WTC11 (cell line): ENCODE measurements around the gene CNIH3. TPM values are rescaled to one million over a fixed set of nuclear protein-coding genes. Genes with fewer than 3 reads are reported as not detected.

Experiments
- ATAC-seq: fragments of 200-7000 bp; cut with Tn5 transposase; 2 replicates; pipeline ENCODE4 v1.10.0; 2021; ENCODE audit warnings: mild to moderate bottlenecking, moderate library complexity
- CTCF ChIA-PET: fragments of 300-600 bp; sonication (Branson Sonifier 250); formaldehyde crosslinking; loops from one replicate; lab custom pipeline; 2021; ENCODE audit warnings: antibody characterized with exemption; lab: Charles Lee
- POLR2A ChIA-PET: fragments of 350-600 bp; sonication (Branson Sonifier 250); formaldehyde crosslinking; loops from one replicate; lab custom pipeline; 2021; ENCODE audit warnings: antibody characterized with exemption; lab: Charles Lee
- DNase-seq: peaks from one replicate; pipeline ENCODE4 v3.0.0; 2021; ENCODE audit warnings: low spot score
- H3K27ac Mint-ChIP-seq: 2 replicates; pipeline ENCODE4 v1.8.0; 2021; ENCODE audit warnings: mixed read lengths
- H3K27me3 Mint-ChIP-seq: 2 replicates; pipeline ENCODE4 v1.8.0; 2021; ENCODE audit warnings: low read depth, mild to moderate bottlenecking, moderate library complexity, mixed read lengths
- H3K36me3 Mint-ChIP-seq: 2 replicates; pipeline ENCODE4 v1.8.0; 2021; ENCODE audit warnings: mixed read lengths
- H3K4me1 Mint-ChIP-seq: 2 replicates; pipeline ENCODE4 v1.8.0; 2022; ENCODE audit warnings: mixed read lengths
- H3K4me3 Mint-ChIP-seq: 2 replicates; pipeline ENCODE4 v1.8.0; 2021; ENCODE audit warnings: mild to moderate bottlenecking, moderate library complexity, mixed read lengths
- H3K9me3 Mint-ChIP-seq: 2 replicates; pipeline ENCODE4 v1.8.0; 2021; ENCODE audit warnings: mixed read lengths
- ELF4 ChIP-seq: sonication (generic); formaldehyde crosslinking; IDR thresholded peaks from 2 replicates; pipeline ENCODE4 v1.8.1; 2022; ENCODE audit warnings: low read depth, mild to moderate bottlenecking, moderate library complexity, missing genetic modification reagents
- ESRRA ChIP-seq: sonication (generic); formaldehyde crosslinking; IDR thresholded peaks from 2 replicates; pipeline ENCODE4 v1.8.1; 2022; ENCODE audit warnings: mild to moderate bottlenecking, missing genetic modification reagents, borderline replicate concordance
- FOXK1 ChIP-seq: sonication (generic); formaldehyde crosslinking; IDR thresholded peaks from 2 replicates; pipeline ENCODE4 v1.8.0; 2022; ENCODE audit warnings: mild to moderate bottlenecking, moderate library complexity, missing genetic modification reagents
- FOXP1 ChIP-seq: sonication (generic); formaldehyde crosslinking; IDR thresholded peaks from 2 replicates; pipeline ENCODE4 v1.8.0; 2022; ENCODE audit warnings: missing genetic modification reagents, mild to moderate bottlenecking, moderate library complexity, borderline replicate concordance
- JAZF1 ChIP-seq: fragments of 250-450 bp; sonication (Bioruptor Pico); IDR thresholded peaks from 2 replicates; pipeline ENCODE4 v1.9.0; 2021; ENCODE audit warnings: moderate library complexity, mild to moderate bottlenecking, inconsistent platforms
- MXD4 ChIP-seq: fragments of 250-450 bp; sonication (Bioruptor Pico); IDR thresholded peaks from 2 replicates; pipeline ENCODE4 v1.8.0; 2021; ENCODE audit warnings: mild to moderate bottlenecking, moderate library complexity, borderline replicate concordance
- SMAD3 ChIP-seq: sonication (generic); formaldehyde crosslinking; IDR thresholded peaks from 2 replicates; pipeline ENCODE4 v1.8.0; 2022; ENCODE audit warnings: missing genetic modification reagents, mild to moderate bottlenecking, borderline replicate concordance
- ZBTB21 ChIP-seq: sonication (generic); formaldehyde crosslinking; IDR thresholded peaks from 2 replicates; pipeline ENCODE4 v1.8.1; 2023; ENCODE audit warnings: mild to moderate bottlenecking, missing genetic modification reagents, borderline replicate concordance
- ZNF138 ChIP-seq: sonication (generic); formaldehyde crosslinking; conservative IDR thresholded peaks from 2 replicates; pipeline ENCODE4 v1.8.1; 2022; ENCODE audit warnings: mild to moderate bottlenecking, moderate library complexity, missing genetic modification reagents
- ZNF416 ChIP-seq: fragments of 250-450 bp; sonication (Bioruptor Pico); IDR thresholded peaks from 2 replicates; pipeline ENCODE4 v1.9.0; 2021; ENCODE audit warnings: mild to moderate bottlenecking, inconsistent platforms
- ZNF532 ChIP-seq: fragments of 250-450 bp; sonication (Bioruptor Pico); IDR thresholded peaks from 2 replicates; pipeline ENCODE4 v1.9.0; 2021; ENCODE audit warnings: mild to moderate bottlenecking, borderline replicate concordance
- ZSCAN18 ChIP-seq: fragments of 250-450 bp; sonication (Bioruptor Pico); IDR thresholded peaks from 2 replicates; pipeline ENCODE4 v2.1.2; 2022; ENCODE audit warnings: mild to moderate bottlenecking, moderate library complexity
- total RNA-seq: library from RNA; stranded (reverse); gene quantifications from 3 replicates; pipeline ENCODE4 v1.2.3, GENCODE V29; 2021
- TF ChIP-seq, protein P1 (sequence below): sonication (generic); formaldehyde crosslinking; IDR thresholded peaks from 2 replicates; pipeline ENCODE4 v1.8.1; 2023; ENCODE audit warnings: mild to moderate bottlenecking, missing genetic modification reagents, moderate library complexity
- TF ChIP-seq, protein P2 (sequence below): sonication (generic); formaldehyde crosslinking; IDR thresholded peaks from 2 replicates; pipeline ENCODE4 v1.8.0; 2022; ENCODE audit warnings: mild to moderate bottlenecking, missing genetic modification reagents
- TF ChIP-seq, protein P3 (sequence below): sonication (generic); formaldehyde crosslinking; IDR thresholded peaks from 2 replicates; pipeline ENCODE4 v1.8.0; 2022; ENCODE audit warnings: missing genetic modification reagents
- TF ChIP-seq, protein P4 (sequence below): sonication (generic); formaldehyde crosslinking; IDR thresholded peaks from 2 replicates; pipeline ENCODE4 v1.8.1; 2022; ENCODE audit warnings: mild to moderate bottlenecking, missing genetic modification reagents, moderate library complexity, borderline replicate concordance
- TF ChIP-seq, protein P5 (sequence below): fragments of 250-450 bp; sonication (Bioruptor Pico); IDR thresholded peaks from 2 replicates; pipeline ENCODE4 v1.9.0; 2021; ENCODE audit warnings: mild to moderate bottlenecking

CNIH3 gene
- total RNA-seq, 1 experiment from 2014 or later = 8.1 TPM

DNA sequence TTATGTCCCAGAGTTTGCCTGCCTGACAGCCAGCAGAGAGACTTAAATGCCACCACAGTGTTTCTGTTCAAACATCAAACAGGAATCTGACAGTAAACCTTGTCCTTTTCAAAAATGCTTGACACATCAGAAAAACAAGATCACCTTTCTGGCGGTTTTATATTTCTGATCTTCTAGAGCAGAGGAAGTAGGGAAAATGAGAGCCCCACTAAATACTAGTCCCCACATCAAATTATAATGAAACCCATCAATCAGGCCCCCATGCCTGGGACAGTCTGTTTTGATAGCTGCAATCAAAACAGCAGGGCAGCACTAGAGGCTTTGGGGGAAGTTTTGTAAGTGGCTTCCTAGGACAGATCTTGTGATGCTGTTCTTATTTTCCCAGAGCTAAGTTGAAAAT, 129.3 kb downstream of the CNIH3 start:
- 0 out of 2 replicates have a peak overlapping the region, but pooled peaks have one; percentile 12 for H3K27ac Mint-ChIP-seq
- no peaks in the 10 kb centered on the region for H3K36me3 Mint-ChIP-seq
- peaks cover 6% of the 10 kb centered on the region for H3K4me1 Mint-ChIP-seq
- CTCF ChIA-PET = interaction anchor here (1.0 to 1.7 kb wide), 2 partner anchors 8 to 11 kb away, joined by 4 to 5 read pairs; no protein-coding TSS in a partner anchor
- DNase-seq (no peak), ATAC-seq (no peak)
- H3K4me3 Mint-ChIP-seq = no peak overlapping the region
- H3K27me3 Mint-ChIP-seq = no peaks in the 10 kb centered on the region; the same call in 1 of the 2 replicates
- no peak for TF ChIP-seq ELF4 (CRISPR knock-in tag)
- TF ChIP-seq, protein P1, sequence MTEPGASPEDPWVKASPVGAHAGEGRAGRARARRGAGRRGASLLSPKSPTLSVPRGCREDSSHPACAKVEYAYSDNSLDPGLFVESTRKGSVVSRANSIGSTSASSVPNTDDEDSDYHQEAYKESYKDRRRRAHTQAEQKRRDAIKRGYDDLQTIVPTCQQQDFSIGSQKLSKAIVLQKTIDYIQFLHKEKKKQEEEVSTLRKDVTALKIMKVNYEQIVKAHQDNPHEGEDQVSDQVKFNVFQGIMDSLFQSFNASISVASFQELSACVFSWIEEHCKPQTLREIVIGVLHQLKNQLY (CRISPR knock-in tag) = no peak
- TF ChIP-seq ZNF532 (CRISPR knock-in tag) = no peak
- TF ChIP-seq ZNF416 (CRISPR knock-in tag) = no peak
- TF ChIP-seq ZNF138 (CRISPR knock-in tag) = no peak
- TF ChIP-seq, protein P2, sequence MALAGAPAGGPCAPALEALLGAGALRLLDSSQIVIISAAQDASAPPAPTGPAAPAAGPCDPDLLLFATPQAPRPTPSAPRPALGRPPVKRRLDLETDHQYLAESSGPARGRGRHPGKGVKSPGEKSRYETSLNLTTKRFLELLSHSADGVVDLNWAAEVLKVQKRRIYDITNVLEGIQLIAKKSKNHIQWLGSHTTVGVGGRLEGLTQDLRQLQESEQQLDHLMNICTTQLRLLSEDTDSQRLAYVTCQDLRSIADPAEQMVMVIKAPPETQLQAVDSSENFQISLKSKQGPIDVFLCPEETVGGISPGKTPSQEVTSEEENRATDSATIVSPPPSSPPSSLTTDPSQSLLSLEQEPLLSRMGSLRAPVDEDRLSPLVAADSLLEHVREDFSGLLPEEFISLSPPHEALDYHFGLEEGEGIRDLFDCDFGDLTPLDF (CRISPR knock-in tag) = no peak
- no peak for TF ChIP-seq ZBTB21 (CRISPR knock-in tag)
- no peak for TF ChIP-seq SMAD3 (CRISPR knock-in tag)
- TF ChIP-seq MXD4 (CRISPR knock-in tag) = no peak
- no peak for TF ChIP-seq ZSCAN18 (CRISPR knock-in tag)
- TF ChIP-seq, protein P3, sequence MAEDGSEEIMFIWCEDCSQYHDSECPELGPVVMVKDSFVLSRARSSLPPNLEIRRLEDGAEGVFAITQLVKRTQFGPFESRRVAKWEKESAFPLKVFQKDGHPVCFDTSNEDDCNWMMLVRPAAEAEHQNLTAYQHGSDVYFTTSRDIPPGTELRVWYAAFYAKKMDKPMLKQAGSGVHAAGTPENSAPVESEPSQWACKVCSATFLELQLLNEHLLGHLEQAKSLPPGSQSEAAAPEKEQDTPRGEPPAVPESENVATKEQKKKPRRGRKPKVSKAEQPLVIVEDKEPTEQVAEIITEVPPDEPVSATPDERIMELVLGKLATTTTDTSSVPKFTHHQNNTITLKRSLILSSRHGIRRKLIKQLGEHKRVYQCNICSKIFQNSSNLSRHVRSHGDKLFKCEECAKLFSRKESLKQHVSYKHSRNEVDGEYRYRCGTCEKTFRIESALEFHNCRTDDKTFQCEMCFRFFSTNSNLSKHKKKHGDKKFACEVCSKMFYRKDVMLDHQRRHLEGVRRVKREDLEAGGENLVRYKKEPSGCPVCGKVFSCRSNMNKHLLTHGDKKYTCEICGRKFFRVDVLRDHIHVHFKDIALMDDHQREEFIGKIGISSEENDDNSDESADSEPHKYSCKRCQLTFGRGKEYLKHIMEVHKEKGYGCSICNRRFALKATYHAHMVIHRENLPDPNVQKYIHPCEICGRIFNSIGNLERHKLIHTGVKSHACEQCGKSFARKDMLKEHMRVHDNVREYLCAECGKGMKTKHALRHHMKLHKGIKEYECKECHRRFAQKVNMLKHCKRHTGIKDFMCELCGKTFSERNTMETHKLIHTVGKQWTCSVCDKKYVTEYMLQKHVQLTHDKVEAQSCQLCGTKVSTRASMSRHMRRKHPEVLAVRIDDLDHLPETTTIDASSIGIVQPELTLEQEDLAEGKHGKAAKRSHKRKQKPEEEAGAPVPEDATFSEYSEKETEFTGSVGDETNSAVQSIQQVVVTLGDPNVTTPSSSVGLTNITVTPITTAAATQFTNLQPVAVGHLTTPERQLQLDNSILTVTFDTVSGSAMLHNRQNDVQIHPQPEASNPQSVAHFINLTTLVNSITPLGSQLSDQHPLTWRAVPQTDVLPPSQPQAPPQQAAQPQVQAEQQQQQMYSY = no peak
- TF ChIP-seq, protein P4, sequence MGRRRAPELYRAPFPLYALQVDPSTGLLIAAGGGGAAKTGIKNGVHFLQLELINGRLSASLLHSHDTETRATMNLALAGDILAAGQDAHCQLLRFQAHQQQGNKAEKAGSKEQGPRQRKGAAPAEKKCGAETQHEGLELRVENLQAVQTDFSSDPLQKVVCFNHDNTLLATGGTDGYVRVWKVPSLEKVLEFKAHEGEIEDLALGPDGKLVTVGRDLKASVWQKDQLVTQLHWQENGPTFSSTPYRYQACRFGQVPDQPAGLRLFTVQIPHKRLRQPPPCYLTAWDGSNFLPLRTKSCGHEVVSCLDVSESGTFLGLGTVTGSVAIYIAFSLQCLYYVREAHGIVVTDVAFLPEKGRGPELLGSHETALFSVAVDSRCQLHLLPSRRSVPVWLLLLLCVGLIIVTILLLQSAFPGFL (CRISPR knock-in tag) = no peak
- no peak for TF ChIP-seq JAZF1
- TF ChIP-seq FOXP1 = no peak
- TF ChIP-seq ESRRA = no peak
- TF ChIP-seq FOXK1 (CRISPR knock-in tag) = no peak
- TF ChIP-seq, protein P5, sequence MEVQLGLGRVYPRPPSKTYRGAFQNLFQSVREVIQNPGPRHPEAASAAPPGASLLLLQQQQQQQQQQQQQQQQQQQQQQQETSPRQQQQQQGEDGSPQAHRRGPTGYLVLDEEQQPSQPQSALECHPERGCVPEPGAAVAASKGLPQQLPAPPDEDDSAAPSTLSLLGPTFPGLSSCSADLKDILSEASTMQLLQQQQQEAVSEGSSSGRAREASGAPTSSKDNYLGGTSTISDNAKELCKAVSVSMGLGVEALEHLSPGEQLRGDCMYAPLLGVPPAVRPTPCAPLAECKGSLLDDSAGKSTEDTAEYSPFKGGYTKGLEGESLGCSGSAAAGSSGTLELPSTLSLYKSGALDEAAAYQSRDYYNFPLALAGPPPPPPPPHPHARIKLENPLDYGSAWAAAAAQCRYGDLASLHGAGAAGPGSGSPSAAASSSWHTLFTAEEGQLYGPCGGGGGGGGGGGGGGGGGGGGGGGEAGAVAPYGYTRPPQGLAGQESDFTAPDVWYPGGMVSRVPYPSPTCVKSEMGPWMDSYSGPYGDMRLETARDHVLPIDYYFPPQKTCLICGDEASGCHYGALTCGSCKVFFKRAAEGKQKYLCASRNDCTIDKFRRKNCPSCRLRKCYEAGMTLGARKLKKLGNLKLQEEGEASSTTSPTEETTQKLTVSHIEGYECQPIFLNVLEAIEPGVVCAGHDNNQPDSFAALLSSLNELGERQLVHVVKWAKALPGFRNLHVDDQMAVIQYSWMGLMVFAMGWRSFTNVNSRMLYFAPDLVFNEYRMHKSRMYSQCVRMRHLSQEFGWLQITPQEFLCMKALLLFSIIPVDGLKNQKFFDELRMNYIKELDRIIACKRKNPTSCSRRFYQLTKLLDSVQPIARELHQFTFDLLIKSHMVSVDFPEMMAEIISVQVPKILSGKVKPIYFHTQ (CRISPR knock-in tag) = no peak
- POLR2A ChIA-PET = no interaction called here
- no peaks in the 10 kb centered on the region for H3K9me3 Mint-ChIP-seq
